ENCODE data around the gene PDE3A. TPM values are rescaled to one million over a fixed set of nuclear protein-coding genes. Genes with fewer than 3 reads are reported as not detected.

The PDE3A gene
- total RNA-seq, 2 experiments from 2014 or later: not detected

DNA sequence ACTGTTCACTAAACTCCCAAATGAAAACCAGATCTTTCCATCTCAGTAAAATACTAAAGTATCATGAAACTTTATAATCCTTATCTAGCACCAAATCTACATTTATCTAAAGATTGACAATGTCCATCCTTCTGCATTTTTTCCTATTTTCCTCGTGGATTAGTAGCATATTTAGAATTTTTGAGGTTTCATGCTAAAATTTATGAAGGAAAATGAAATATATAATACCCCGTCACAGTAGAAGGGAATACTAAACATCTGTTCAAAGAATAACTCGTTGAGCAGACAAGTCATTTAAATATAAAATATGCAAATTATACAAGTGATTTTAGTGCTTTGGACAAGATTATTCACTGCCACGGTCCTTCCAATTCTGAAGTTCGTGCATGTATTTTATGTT is 204.1 kb downstream of the PDE3A start:
- no peak overlapping the region for H2AFZ ChIP-seq (ENCODE audit: low read length)
- no peaks in the 10 kb centered on the region for H4K20me1 ChIP-seq (ENCODE audit: insufficient read depth, low read length)
- POLR2A ChIA-PET: no interaction called here
- no peaks in the 10 kb centered on the region for H3K9me3 ChIP-seq (ENCODE audit: low read length)
- no peak overlapping the region for H3K4me3 ChIP-seq (ENCODE audit: low read depth, low read length, poor library complexity, severe bottlenecking)
- H3K4me1 ChIP-seq (ENCODE audit: insufficient read depth, low read length, poor library complexity, severe bottlenecking): no peaks in the 10 kb centered on the region
- no TSS peak for BruUV-seq (replicated peaks)
- no peak overlapping the region for H3K4me2 ChIP-seq (ENCODE audit: low read length)
- no peak for DNase-seq (ENCODE audit: low spot score)
- H3K36me3 ChIP-seq (ENCODE audit: insufficient read depth, low read length): no peaks in the 10 kb centered on the region
- CTCF ChIA-PET (ENCODE audit: unreplicated experiment): no interaction called here
- no peaks in the 10 kb centered on the region for H3K9me2 ChIP-seq (ENCODE audit: insufficient read depth, low read length)
- H3K79me2 ChIP-seq (ENCODE audit: insufficient read depth, low read depth, low read length): no peaks in the 10 kb centered on the region
- intact Hi-C loops (cut with micrococcal nuclease; ENCODE audit: unreplicated experiment): no loop called here
- H3K27ac ChIP-seq (ENCODE audit: low read depth, low read length, poor library complexity, severe bottlenecking): no peak overlapping the region
- TF ChIP-seq CTCF (conservative IDR thresholded peaks at IDR 0.05; ENCODE audit: low read length): no peak
- no peak for TF ChIP-seq EZH2phosphoT487 (IDR thresholded peaks at IDR 0.05; ENCODE audit: borderline replicate concordance, low read depth, low read length)

DNA sequence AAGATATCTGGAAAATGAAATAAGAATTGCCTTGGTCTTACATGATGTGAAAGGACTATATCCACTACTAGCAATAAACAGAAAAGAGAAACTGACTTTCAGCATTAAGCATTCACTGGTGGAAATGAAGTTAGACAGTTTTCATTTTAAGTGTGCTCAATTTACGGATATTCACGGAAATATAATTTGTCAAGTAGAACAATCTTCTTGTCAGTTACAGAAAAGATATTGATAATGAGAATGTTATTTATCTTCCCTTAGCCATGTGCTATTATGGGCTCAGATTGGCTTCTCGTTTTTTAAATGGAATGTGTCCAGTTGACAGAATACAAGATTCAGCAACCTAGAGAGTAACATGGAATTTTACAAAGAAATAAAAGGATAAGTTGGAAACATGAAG is 208.2 kb downstream of the PDE3A start:
- Histone ChIP-seq H3K79me2 (ENCODE audit: insufficient read depth, low read depth, low read length) (no peaks in the 10 kb centered on the region), H3K9me2 (ENCODE audit: insufficient read depth, low read length) (no peaks in the 10 kb centered on the region), H3K36me3 (ENCODE audit: insufficient read depth, low read length) (no peaks in the 10 kb centered on the region), H3K4me1 (ENCODE audit: insufficient read depth, low read length, poor library complexity, severe bottlenecking) (no peaks in the 10 kb centered on the region), H3K27ac (ENCODE audit: low read depth, low read length, poor library complexity, severe bottlenecking) (no peak overlapping the region), H2AFZ (ENCODE audit: low read length) (no peak overlapping the region), H3K9me3 (ENCODE audit: low read length) (no peaks in the 10 kb centered on the region), H3K4me2 (ENCODE audit: low read length) (no peak overlapping the region), H3K4me3 (ENCODE audit: low read depth, low read length, poor library complexity, severe bottlenecking) (no peak overlapping the region), H4K20me1 (ENCODE audit: insufficient read depth, low read length) (no peaks in the 10 kb centered on the region)
- BruUV-seq (replicated peaks): no TSS peak
- POLR2A ChIA-PET: no interaction called here
- intact Hi-C loops (cut with micrococcal nuclease; ENCODE audit: unreplicated experiment): no loop called here
- TF ChIP-seq CTCF (conservative IDR thresholded peaks at IDR 0.05; ENCODE audit: low read length) (no peak), EZH2phosphoT487 (IDR thresholded peaks at IDR 0.05; ENCODE audit: borderline replicate concordance, low read depth, low read length) (no peak)
- no peak for DNase-seq (ENCODE audit: low spot score)
- CTCF ChIA-PET (ENCODE audit: unreplicated experiment): no interaction called here

GRCh38 chr12:20577054-20577453 is 208.7 kb downstream of the PDE3A start:
- Histone ChIP-seq H4K20me1 (ENCODE audit: insufficient read depth, low read length) (no peaks in the 10 kb centered on the region), H3K9me3 (ENCODE audit: low read length) (no peaks in the 10 kb centered on the region), H3K79me2 (ENCODE audit: insufficient read depth, low read depth, low read length) (no peaks in the 10 kb centered on the region), H3K27ac (ENCODE audit: low read depth, low read length, poor library complexity, severe bottlenecking) (no peak overlapping the region), H2AFZ (ENCODE audit: low read length) (no peak overlapping the region), H3K9me2 (ENCODE audit: insufficient read depth, low read length) (no peaks in the 10 kb centered on the region), H3K4me1 (ENCODE audit: insufficient read depth, low read length, poor library complexity, severe bottlenecking) (no peaks in the 10 kb centered on the region), H3K4me2 (ENCODE audit: low read length) (no peak overlapping the region), H3K36me3 (ENCODE audit: insufficient read depth, low read length) (no peaks in the 10 kb centered on the region), H3K4me3 (ENCODE audit: low read depth, low read length, poor library complexity, severe bottlenecking) (no peak overlapping the region)
- BruUV-seq (replicated peaks): no TSS peak
- no peak for TF ChIP-seq EZH2phosphoT487 (IDR thresholded peaks at IDR 0.05; ENCODE audit: borderline replicate concordance, low read depth, low read length)
- no peak for TF ChIP-seq CTCF (conservative IDR thresholded peaks at IDR 0.05; ENCODE audit: low read length)
- intact Hi-C loops (cut with micrococcal nuclease; ENCODE audit: unreplicated experiment): no loop called here
- ChIA-PET CTCF (ENCODE audit: unreplicated experiment) (no interaction called here), POLR2A (no interaction called here)
- DNase-seq (ENCODE audit: low spot score): no peak
